Measurements from ENCODE around the gene MIPOL1. TPM values are rescaled to one million over a fixed set of nuclear protein-coding genes. Genes with fewer than 3 reads are reported as not detected.

MIPOL1 gene
- total RNA-seq, 1 experiment from 2014 or later: 13.1 TPM

GRCh38 chr14:37466003-37466622 lies 268.4 kb downstream of the MIPOL1 start:
- ChIA-PET CTCF (no interaction called here), POLR2A (ENCODE audit: unreplicated experiment) (interaction anchor here (0.5 kb wide), 1 partner anchor 87 kb away, joined by 5 read pairs; no protein-coding TSS in a partner anchor)
- H3K27ac ChIP-seq: no peak overlapping the region
- no peaks in the 10 kb centered on the region for H3K9me3 ChIP-seq (ENCODE audit: insufficient read depth, low read depth)
- no peak for DNase-seq
- no peak overlapping the region for H2AFZ ChIP-seq
- no peak overlapping the region for H3K4me2 ChIP-seq
- H3K36me3 ChIP-seq (ENCODE audit: low read depth): no peaks in the 10 kb centered on the region
- 0 out of 2 replicates have a peak, but pooled peaks cover 7% of the 10 kb centered on the region for H3K4me1 ChIP-seq (replicated peaks; ENCODE audit: insufficient read depth)
- H3K79me2 ChIP-seq (ENCODE audit: low read depth): no peaks in the 10 kb centered on the region
- TF ChIP-seq EZH2 (IDR thresholded peaks at IDR 0.05; ENCODE audit: low read depth) (no peak), CTCF (conservative IDR thresholded peaks at IDR 0.05) (no peak)
- H3K27me3 ChIP-seq (ENCODE audit: insufficient read depth, low read depth): no peaks in the 10 kb centered on the region
- no TSS peak for BruUV-seq (replicated peaks)
- no peaks in the 10 kb centered on the region for H3K9me2 ChIP-seq (ENCODE audit: insufficient read depth)
- intact Hi-C loops (cut with micrococcal nuclease; ENCODE audit: unreplicated experiment): no loop called here
- H3F3A ChIP-seq (ENCODE audit: insufficient read depth, low read depth): no peaks in the 10 kb centered on the region
- no peaks in the 10 kb centered on the region for H4K20me1 ChIP-seq (ENCODE audit: insufficient read depth)
- H3K4me3 ChIP-seq: no peak overlapping the region

- 0 out of 2 replicates have a peak, but pooled peaks cover 7% of the 10 kb centered on the region for H3K4me1 ChIP-seq (replicated peaks; ENCODE audit: insufficient read depth)
- H3K4me3 ChIP-seq: no peak overlapping the region
- H3K27me3 ChIP-seq (ENCODE audit: insufficient read depth, low read depth): no peaks in the 10 kb centered on the region
- no peaks in the 10 kb centered on the region for H3K79me2 ChIP-seq (ENCODE audit: low read depth)
- TF ChIP-seq CTCF (conservative IDR thresholded peaks at IDR 0.05): no peak
- TF ChIP-seq EZH2 (IDR thresholded peaks at IDR 0.05; ENCODE audit: low read depth): no peak
- no peaks in the 10 kb centered on the region for H3K9me2 ChIP-seq (ENCODE audit: insufficient read depth)
- no peak for DNase-seq
- BruUV-seq (replicated peaks): no TSS peak
- H3K36me3 ChIP-seq (ENCODE audit: low read depth): no peaks in the 10 kb centered on the region
- H3K27ac ChIP-seq: no peak overlapping the region
- H2AFZ ChIP-seq: no peak overlapping the region
- no peaks in the 10 kb centered on the region for H3K9me3 ChIP-seq (ENCODE audit: insufficient read depth, low read depth)
- intact Hi-C loops (cut with micrococcal nuclease; ENCODE audit: unreplicated experiment): no loop called here
- CTCF ChIA-PET: no interaction called here
- POLR2A ChIA-PET (ENCODE audit: unreplicated experiment): interaction anchor here (0.5 kb wide), 1 partner anchor 87 kb away, joined by 5 read pairs; no protein-coding TSS in a partner anchor
- H4K20me1 ChIP-seq (ENCODE audit: insufficient read depth): no peaks in the 10 kb centered on the region
- no peaks in the 10 kb centered on the region for H3F3A ChIP-seq (ENCODE audit: insufficient read depth, low read depth)
- H3K4me2 ChIP-seq: no peak overlapping the region
These were observed 268.9 kb downstream of the MIPOL1 start for GRCh38 chr14:37466623-37467088.

- H3F3A ChIP-seq (ENCODE audit: insufficient read depth, low read depth): no peaks in the 10 kb centered on the region
- no peak overlapping the region for H3K27ac ChIP-seq
- no peak overlapping the region for H3K4me3 ChIP-seq
- no peaks in the 10 kb centered on the region for H3K27me3 ChIP-seq (ENCODE audit: insufficient read depth, low read depth)
- no peaks in the 10 kb centered on the region for H3K79me2 ChIP-seq (ENCODE audit: low read depth)
- ChIA-PET CTCF (no interaction called here), POLR2A (ENCODE audit: unreplicated experiment) (no interaction called here)
- H3K36me3 ChIP-seq (ENCODE audit: low read depth): no peaks in the 10 kb centered on the region
- H2AFZ ChIP-seq: no peak overlapping the region
- no TSS peak for BruUV-seq (replicated peaks)
- 0 out of 2 replicates have a peak, but pooled peaks cover 7% of the 10 kb centered on the region for H3K4me1 ChIP-seq (replicated peaks; ENCODE audit: insufficient read depth)
- no peaks in the 10 kb centered on the region for H3K9me2 ChIP-seq (ENCODE audit: insufficient read depth)
- no peak overlapping the region for H3K4me2 ChIP-seq
- intact Hi-C loops (cut with micrococcal nuclease; ENCODE audit: unreplicated experiment): no loop called here
- no peak for TF ChIP-seq CTCF (conservative IDR thresholded peaks at IDR 0.05)
- no peaks in the 10 kb centered on the region for H3K9me3 ChIP-seq (ENCODE audit: insufficient read depth, low read depth)
- H4K20me1 ChIP-seq (ENCODE audit: insufficient read depth): no peaks in the 10 kb centered on the region
- no peak for DNase-seq
These were observed 271.9 kb downstream of the MIPOL1 start for GRCh38 chr14:37469650-37470049.
